ENCODE results near the gene CLEC7A. TPM values are rescaled to one million over a fixed set of nuclear protein-coding genes. Genes with fewer than 3 reads are reported as not detected.
A peak's percentile ranks its signal among the peaks of the same experiment; 100 is the strongest.

The CLEC7A gene
- total RNA-seq, 3 donors from 2014 or later (not counting 1 experiment from before 2014, with no cell fraction given) = 7.7 to 22.3 (median 20.8) TPM

DNA sequence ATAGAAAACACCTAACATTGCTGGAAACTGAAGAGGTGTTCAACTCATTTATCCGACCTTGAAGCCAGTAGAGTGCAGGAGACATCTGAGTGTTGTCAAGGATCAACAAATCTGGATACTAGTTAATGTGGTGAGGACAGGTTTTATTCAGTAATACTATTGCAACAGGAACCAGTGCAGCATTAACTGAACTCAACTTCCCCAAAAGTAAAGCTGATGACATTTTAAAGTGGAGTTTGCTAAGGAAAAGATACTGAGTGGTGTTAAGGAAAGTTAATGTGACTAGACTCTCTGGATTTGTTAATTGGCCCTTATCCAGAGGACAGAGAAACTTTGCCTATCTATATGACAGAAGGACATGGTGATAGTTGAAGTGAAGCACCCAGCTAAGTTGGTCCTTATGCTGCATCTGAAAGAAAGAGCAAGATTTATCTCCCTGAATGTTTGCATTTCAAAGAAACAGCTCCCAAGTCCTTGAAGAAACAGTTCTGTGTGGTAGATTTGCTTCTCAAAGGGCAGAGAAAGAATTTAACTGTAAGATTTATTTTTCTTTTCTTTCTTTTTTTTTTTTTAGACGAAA, 1.2 kb upstream of the CLEC7A start:
- Histone ChIP-seq H3K9me3 (ENCODE audit: control insufficient read depth, insufficient read depth, low read length) (no peaks in the 10 kb centered on the region), H3K36me3 (ENCODE audit: control insufficient read depth, insufficient read depth, low read length) (no peaks in the 10 kb centered on the region), H3K4me1 (ENCODE audit: control insufficient read depth, insufficient read depth, low read length) (peaks cover 3% of the 10 kb centered on the region), H3K27me3 (ENCODE audit: control insufficient read depth, insufficient read depth, low read length) (no peaks in the 10 kb centered on the region), H3K4me3 (ENCODE audit: low read length) (no peak overlapping the region), H3K27ac (ENCODE audit: low read length) (no peak overlapping the region)
- Mint-ChIP-seq H3K27me3 (ENCODE audit: low read depth in 2 of 2) (peaks cover 0 to 11% of the 10 kb centered on the region in 2 donors), H3K4me1 (peaks cover 4% of the 10 kb centered on the region in 2 donors), H3K4me3 (no peak overlapping the region), H3K36me3 (no peaks in the 10 kb centered on the region), H3K9me3 (no peaks in the 10 kb centered on the region), H3K27ac (no peak overlapping the region)
- ATAC-seq (no peak), DNase-seq (no peak)
- no peak for TF ChIP-seq CTCF (IDR thresholded peaks at IDR 0.05)
- 79% methylated on average over 2 of the region's 2 CpGs for WGBS (ENCODE audit: insufficient coverage)
- intact Hi-C loops (cut with micrococcal nuclease) = no loop called here

- TF ChIP-seq CTCF (IDR thresholded peaks at IDR 0.05) = no peak
- peak in 1 of 2 donors; percentile 7 for DNase-seq
- no peaks in the 10 kb centered on the region for H3K9me3 Mint-ChIP-seq
Measured at GRCh38 chr12:10128687-10129086, 1.3 kb downstream of the CLEC7A start.

DNA sequence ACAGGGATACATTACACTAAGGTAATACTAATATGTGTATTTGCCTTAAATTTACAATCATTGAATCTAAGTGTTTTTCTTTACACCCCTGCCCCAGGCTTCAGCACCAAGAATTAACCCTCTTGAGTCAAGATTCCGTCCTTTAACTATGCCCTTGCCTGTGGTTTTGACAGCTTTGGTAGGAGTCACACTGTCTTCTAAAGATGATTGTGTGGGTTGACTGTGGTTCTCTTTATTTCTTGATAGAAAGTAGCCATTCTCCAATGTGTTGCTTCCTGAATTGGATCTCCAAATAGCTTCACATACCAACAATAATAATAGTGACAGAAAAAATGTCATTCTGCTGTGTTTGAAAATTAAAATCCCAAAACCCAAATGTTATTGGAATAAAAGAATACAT, 3.6 kb downstream of the CLEC7A start:
- H3K36me3 Mint-ChIP-seq = no peaks in the 10 kb centered on the region
- H3K4me1 ChIP-seq (ENCODE audit: control insufficient read depth, insufficient read depth, low read length) = peaks cover 3% of the 10 kb centered on the region
- no peak overlapping the region for H3K27ac Mint-ChIP-seq
- H3K27me3 ChIP-seq (ENCODE audit: control insufficient read depth, insufficient read depth, low read length) = no peaks in the 10 kb centered on the region
- H3K4me1 Mint-ChIP-seq = peaks cover 4 to 6% of the 10 kb centered on the region in 2 donors
- ATAC-seq (no peak), DNase-seq (no peak)
- intact Hi-C loops (cut with micrococcal nuclease) = no loop called here
- H3K36me3 ChIP-seq (ENCODE audit: control insufficient read depth, insufficient read depth, low read length) = no peaks in the 10 kb centered on the region
- H3K27ac ChIP-seq (ENCODE audit: low read length) = no peak overlapping the region
- H3K4me3 Mint-ChIP-seq = no peak overlapping the region
- no peaks in the 10 kb centered on the region for H3K9me3 ChIP-seq (ENCODE audit: control insufficient read depth, insufficient read depth, low read length)
- H3K27me3 Mint-ChIP-seq (ENCODE audit: low read depth in 2 of 2) = peaks cover 0 to 11% of the 10 kb centered on the region in 2 donors
- no peaks in the 10 kb centered on the region for H3K9me3 Mint-ChIP-seq
- WGBS (ENCODE audit: insufficient coverage) = no CpG with 5 or more reads among the region's 1 CpG
- TF ChIP-seq CTCF (IDR thresholded peaks at IDR 0.05) = no peak
- H3K4me3 ChIP-seq (ENCODE audit: low read length) = no peak overlapping the region

More at GRCh38 chr12:10128687-10129086, 1.3 kb downstream of the CLEC7A start:
- no peaks in the 10 kb centered on the region for H3K36me3 Mint-ChIP-seq
- H3K27me3 Mint-ChIP-seq (ENCODE audit: low read depth in 2 of 2) = peaks cover 0 to 11% of the 10 kb centered on the region in 2 donors
- H3K27ac Mint-ChIP-seq = no peak overlapping the region
- H3K4me1 Mint-ChIP-seq = peaks cover 4% of the 10 kb centered on the region in 2 donors
- Histone ChIP-seq H3K9me3 (ENCODE audit: control insufficient read depth, insufficient read depth, low read length) (no peaks in the 10 kb centered on the region), H3K36me3 (ENCODE audit: control insufficient read depth, insufficient read depth, low read length) (no peaks in the 10 kb centered on the region), H3K27me3 (ENCODE audit: control insufficient read depth, insufficient read depth, low read length) (no peaks in the 10 kb centered on the region), H3K27ac (ENCODE audit: low read length) (no peak overlapping the region), H3K4me1 (ENCODE audit: control insufficient read depth, insufficient read depth, low read length) (peaks cover 3% of the 10 kb centered on the region), H3K4me3 (ENCODE audit: low read length) (no peak overlapping the region)
- intact Hi-C loops (cut with micrococcal nuclease) = no loop called here
- H3K4me3 Mint-ChIP-seq = no peak overlapping the region
- peak in 1 of 3 donors; percentile 55 for ATAC-seq
- WGBS (ENCODE audit: insufficient coverage) = 50% methylated on average over 2 of the region's 5 CpGs

DNA sequence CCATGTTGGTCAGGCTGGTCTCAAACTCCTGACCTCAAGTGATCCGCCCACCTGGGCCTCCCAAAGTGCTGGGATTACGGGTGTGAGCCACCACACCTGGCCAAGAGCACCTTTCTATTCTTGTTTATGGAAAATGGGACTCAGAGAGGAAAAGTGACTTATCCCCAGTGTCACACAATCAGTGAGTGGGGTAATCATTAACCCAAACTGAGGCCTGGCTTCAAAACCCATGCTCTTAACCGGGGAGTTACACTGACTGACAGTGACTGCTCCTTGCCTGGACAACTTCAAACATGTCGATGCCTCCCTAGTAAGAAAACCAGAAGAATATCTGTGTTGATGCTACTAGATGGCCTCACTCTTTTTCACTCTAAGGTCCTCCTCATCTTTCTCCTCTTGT, 7.3 kb downstream of the CLEC7A start:
- H3K27me3 Mint-ChIP-seq (ENCODE audit: low read depth in 2 of 2) = peaks cover 3 to 8% of the 10 kb centered on the region in 2 donors
- Histone ChIP-seq H3K4me3 (ENCODE audit: low read length) (no peak overlapping the region), H3K36me3 (ENCODE audit: control insufficient read depth, insufficient read depth, low read length) (no peaks in the 10 kb centered on the region), H3K27ac (ENCODE audit: low read length) (no peak overlapping the region), H3K9me3 (ENCODE audit: control insufficient read depth, insufficient read depth, low read length) (no peaks in the 10 kb centered on the region), H3K27me3 (ENCODE audit: control insufficient read depth, insufficient read depth, low read length) (no peaks in the 10 kb centered on the region), H3K4me1 (ENCODE audit: control insufficient read depth, insufficient read depth, low read length) (no peaks in the 10 kb centered on the region)
- intact Hi-C loops (cut with micrococcal nuclease) = no loop called here
- 92% methylated on average over 4 of the region's 4 CpGs for WGBS (ENCODE audit: insufficient coverage)
- ATAC-seq (no peak), DNase-seq (no peak)
- no peaks in the 10 kb centered on the region for H3K9me3 Mint-ChIP-seq
- H3K27ac Mint-ChIP-seq = no peak overlapping the region
- no peak overlapping the region for H3K4me3 Mint-ChIP-seq
- H3K36me3 Mint-ChIP-seq = no peaks in the 10 kb centered on the region
- no peak for TF ChIP-seq CTCF (IDR thresholded peaks at IDR 0.05)
- H3K4me1 Mint-ChIP-seq = peaks cover 4 to 10% of the 10 kb centered on the region in 2 donors
